T-helper 1 cell treated with Interleukin-12 subunit alpha and Interleukin-12 subunit beta and Interleukin-4 antibody, amounts not matched to agents 30 ng/mL and 1 ng/mL, for 36 hours (primary cell): ENCODE measurements around the gene APBA3. TPM values are rescaled to one million over a fixed set of nuclear protein-coding genes. Genes with fewer than 3 reads are reported as not detected.

ENCODE experiments used
- intact Hi-C: fragments of 100-400 bp; cut with micrococcal nuclease; formaldehyde crosslinking; loops from one replicate; pipeline ENCODE4 v1.15.1; 2024
- total RNA-seq: library from RNA; stranded (reverse); gene quantifications from 2 replicates; pipeline ENCODE4 v1.2.3, GENCODE V29; 2022

Gene APBA3
- total RNA-seq, 1 donor from 2014 or later = 63.4 TPM

DNA sequence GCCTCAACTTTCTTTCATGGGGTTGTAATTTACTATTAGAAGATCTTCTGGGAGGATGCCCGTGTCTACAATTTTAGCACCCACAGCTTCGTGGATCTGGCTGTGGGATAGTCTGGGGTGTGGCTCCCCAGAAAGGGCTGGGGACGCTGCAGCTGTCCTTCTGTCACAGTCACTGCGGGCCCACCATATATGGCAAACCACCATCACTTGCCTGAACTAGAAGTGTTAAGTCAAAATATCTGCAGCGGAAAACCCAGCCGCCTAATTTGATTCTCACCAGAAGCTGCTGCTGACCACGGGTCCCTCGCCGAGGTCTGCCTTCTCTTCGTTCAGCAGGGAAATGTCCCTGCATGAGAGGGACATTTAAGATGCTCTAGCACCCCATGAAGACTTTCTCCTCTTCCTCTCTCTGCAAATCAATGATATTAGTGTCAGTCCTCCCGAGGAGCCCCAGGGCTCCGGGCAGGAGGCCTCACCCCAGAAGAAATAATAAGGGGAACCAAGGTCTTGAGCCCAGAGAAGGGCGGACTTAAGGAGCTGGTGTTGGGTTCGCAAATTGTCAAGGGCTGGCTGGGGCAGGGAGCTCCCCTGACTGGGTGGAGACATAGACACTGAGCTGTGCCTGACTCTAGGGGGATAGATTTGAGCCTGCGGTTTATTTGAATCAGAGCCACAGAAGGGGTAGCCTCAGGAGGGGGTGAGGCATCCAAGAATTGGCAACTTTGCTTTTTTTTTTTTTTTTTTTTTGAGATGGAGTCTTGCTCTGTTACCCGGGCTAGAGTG lies 27.7 kb upstream of the APBA3 start:
- intact Hi-C loops = no loop called here

DNA sequence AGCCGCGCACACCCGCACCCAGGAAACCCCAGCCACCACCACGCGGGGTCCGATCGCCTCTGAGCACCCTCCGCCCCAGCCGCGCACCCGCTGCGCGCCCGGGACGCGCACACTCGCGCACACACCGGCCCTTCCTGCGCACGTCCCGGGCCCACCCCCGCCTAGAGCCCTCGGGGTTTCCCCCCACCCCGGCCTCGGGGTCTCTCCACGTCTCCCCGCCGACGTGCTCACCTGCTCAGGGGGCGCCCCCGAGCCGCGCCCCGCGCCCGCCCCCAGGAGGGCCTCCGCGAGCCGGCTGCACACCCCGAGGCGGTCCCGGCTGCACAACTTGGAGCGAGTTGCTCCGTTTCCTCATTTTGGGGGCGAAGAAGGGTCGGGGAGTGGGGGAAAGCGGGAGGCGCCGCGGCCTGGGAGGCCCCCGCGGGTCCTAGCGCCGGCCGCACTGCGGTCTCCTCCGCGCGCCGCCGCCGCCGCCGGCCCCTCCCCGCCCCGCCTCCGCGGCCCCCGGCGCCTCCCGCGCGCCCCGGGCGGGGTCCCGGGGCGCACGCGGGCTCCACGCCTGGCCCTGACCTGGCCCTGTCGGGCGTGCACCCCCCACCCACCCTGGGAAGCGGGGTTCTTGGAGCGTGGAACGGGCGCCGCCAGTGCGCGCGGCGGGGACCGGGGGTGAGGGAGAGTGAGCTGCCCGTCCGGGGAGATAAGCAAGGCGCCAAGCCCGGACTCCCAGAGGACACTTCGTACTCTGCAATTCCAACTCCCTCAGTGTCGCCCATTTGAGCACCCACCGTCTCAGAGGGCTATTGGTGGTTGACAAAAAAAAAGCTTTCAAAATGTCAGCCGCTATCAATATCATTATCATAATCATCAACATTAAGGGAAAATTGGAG lies 24.7 kb upstream of the APBA3 start, which contains the start of gene MATK:
Gene MATK, minus strand, starts transcription at position 444 of the 887 bp plus-strand sequence. CDS start 1,246 bp downstream, outside the sequence.
- intact Hi-C loops = no loop called here

DNA sequence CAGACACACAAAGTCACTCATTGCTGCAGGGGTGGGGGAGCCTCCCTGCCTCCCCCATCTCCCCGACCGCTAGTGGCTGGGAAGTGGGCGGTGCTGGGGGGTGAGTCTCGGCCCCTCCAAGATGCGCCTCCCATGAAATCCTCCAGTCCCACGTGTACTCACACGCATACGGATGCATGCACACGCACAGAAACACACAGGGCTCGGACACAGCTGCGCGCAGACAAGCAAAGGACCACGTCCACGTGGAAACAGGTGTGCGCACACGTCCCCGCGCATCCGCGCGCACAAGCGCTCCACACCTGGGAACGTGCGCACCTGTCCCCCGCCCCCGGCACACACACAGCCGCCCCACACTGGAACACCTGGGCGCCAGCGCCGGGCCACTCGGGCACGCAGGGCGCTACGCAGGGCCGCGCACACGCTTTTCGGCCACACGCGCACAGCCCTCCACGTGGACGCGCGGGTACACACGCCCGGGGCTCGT lies 24.0 kb upstream of the APBA3 start:
- intact Hi-C loops = no loop called here

DNA sequence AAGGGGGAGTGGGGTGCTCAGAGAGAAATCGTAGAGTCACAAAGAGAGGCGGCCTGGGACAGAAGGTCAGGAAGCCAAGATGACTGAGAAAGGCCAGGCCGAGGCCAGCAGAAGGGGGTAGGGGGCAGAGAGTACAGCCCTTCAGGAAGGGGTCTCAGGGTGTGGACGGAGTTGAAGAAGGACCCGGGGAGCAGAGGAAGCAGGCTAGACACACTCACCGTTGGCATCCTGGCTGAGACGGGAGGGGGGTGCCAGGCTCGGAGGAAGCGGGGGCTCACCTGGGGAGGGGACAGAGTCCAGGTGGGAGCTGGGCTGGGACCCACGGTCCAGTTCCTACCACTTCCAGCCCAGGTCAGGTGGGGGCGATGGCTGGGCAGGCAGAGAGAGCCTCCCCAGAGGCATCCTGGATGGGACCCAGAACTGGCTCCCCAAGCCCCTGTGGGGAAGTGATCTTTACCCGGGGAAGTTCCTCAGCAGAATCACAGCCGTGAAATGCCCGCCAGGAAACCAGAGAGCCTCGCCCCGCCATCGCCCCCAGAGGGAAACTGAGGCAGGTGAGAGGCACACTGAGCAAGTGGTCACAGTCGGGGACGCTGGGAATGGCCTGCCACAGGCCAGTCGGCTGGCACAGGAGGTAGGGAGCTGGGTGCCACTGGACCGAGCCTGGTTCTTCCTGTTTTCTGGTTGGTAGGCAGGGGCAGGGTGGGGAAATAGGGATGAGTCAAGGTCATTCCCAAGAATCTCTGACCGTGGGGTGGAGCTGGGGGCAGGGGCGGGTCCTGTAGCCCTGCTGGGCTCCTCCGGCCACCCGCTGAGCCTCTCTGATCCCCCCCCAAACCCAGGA lies 23.3 kb upstream of the APBA3 start:
- intact Hi-C loops = loop anchor here (5.0 kb wide), 1 partner anchor 37 kb away; no protein-coding TSS in a partner anchor

DNA sequence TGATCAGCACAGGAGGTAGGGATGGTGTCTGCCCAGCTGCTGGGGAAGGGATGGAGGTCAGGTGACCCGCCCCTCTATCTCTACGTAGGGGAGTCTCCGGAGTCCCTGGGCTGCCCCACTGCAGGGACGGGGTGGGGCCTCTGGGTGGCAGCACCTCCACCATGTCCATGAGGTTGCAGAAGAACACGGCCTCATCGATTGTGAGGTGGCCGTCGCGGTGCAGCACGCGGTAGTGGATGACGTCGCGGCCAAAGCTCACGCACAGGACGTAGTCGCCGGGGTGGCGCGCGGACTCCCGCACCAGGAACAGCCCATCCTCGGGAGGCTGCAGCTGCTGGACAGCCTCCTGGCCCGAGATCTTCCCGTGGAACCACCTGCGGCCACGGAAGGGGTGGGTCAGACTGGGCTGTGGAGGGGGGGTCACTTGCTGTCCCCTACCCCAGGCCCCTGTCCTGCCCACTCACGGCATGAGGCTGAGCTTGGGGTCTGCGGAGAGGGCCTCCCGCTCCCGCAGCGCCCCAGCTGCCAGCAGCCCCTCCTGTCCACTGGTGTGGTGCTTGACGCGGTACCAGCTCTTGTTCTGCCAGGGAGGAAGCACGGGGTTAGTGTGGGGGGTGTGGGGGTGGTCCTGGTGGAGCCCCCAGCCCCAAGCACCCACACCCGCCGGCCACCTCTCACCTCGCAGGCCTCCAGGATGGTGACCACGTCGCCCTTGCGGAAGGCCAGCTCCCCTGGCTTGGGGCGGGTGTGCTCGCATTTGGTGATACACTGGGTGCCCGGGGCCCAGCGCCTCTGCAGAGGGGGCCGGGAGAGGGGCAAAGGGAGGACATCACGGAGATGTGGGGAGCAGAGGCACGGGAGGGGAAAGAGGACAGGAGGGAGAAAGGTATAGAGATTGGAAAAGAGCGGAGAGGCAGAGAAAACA lies 22.4 kb upstream of the APBA3 start:
- intact Hi-C loops = loop anchor here (5.0 kb wide), 1 partner anchor 38 kb away; no protein-coding TSS in a partner anchor

DNA sequence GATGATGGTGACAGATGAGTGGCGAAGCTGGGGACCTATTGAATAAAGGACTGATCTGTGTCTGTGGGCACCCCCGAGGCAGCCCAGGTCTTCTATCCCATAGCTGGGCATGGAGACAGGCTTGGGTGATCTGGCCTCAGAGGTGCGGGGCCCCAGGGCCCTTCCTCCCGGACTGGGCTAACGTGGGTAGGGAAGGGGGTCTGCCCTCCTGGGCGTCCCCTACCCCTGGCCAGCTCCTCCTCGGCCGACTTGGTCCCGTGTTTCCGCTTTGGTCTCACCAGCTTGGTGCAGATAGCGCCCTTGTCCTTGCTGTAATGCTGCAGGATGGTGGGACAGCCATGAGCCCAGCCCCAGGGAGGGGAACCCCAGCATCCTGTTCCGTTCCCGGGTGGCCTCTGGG lies 21.4 kb upstream of the APBA3 start:
- intact Hi-C loops = loop anchor here (5.0 kb wide), 1 partner anchor 39 kb away; no protein-coding TSS in a partner anchor

DNA sequence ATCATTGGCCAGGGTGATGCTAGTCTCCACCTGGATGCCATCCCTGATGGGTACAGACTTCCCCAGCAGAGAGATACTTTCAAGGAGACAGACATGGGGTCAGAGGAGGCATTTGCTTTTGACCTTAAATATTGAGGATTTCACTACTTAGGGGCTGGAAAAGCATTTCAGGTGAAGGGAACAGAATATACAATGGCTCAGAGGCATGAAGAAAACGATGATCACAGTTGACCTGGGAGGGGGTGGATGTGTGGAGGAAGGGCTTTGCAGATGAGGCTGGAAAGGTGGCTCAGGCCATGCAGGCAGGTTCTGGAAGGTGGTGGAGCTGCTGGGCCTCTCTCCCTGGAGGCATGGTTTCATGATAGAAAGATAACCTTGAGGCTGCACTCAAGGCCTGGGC lies 20.8 kb upstream of the APBA3 start:
- intact Hi-C loops = loop anchor here (5.0 kb wide), 1 partner anchor 40 kb away; no protein-coding TSS in a partner anchor

DNA sequence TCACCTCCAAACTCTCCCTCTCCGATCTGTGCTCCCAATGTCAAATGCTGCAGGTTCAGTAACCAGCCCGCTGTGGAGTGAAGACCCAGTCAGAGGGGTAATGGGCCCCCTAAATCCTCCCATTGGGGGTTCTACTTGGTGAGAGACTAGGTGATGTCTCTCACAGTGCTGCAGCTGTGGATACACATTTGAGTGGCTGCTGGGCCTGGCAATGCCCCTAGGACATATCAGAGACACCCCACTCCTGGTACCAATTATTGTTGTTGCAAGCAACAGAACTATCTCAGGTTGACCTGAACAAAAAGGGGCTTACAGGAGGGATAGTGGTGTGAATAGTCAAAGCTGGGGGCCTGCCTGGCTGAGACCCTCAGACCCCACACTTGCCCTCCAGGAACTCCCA lies 20.1 kb upstream of the APBA3 start:
- intact Hi-C loops = loop anchor here (5.0 kb wide), 1 partner anchor 41 kb away; no protein-coding TSS in a partner anchor

DNA sequence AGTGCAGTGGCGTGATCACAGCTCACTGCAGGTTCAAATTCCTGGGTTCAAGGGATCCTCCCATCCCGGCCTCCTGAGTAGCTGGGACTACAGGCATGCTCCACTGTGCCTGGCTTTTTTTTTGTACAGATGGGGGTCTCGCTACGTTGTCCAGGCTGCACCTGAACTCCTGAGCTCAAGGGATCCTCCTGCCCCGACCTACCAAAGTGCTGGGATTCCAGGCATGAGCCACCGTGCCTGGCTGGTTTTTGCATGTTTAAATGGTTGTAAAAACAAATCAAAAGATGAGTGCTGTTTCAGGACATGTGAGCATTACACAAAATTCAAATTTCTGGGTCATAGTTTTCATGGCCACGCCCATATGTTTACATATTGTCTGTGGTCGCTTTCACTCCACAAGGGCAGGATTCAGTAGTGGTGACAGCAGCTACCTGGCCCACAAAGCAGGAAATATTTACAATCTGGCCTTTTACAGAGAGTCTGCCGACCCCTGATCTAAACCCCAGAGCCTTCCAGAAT lies 19.4 kb upstream of the APBA3 start:
- intact Hi-C loops = loop anchor here (5.0 kb wide), 1 partner anchor 41 kb away; no protein-coding TSS in a partner anchor

DNA sequence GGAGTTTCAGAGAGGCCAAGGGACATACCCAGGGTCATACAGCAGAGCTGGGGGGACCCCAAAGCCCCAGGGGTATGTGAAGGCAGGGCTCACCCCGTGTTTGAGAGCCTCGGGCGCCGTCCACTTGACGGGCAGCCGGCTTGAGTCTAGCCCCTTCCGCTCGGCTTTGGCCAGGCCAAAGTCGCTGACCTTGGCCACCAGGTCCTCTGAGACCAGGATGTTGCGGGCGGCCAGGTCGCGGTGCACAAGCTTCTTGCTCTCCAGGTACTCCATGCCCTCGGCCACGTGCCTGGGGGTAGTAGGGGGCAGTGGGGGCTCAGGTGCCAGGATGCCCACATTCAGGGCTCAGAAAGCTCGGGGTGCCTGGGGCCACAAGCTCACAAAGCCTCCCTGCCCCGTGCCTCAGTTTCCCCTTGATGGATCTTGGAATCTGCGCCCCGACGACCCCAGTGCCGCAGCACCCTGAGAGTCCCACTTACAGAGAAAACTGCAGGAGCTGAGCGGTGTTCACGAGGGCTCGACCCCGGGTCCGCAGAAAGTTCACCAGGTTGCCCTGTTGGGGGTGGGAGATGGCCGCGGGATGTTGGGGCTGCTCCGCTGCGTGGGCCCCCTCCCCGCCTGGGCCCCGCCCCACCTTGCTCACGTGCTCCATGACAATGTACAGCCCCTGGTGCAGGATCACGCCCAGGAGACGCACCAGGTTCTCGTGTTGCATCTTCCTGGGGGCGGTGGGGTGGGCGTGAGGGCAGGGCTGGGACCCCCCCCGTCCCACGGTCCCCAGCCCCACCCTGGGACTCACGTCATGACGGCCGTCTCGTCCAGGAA lies 17.6 kb upstream of the APBA3 start:
- intact Hi-C loops = no loop called here

DNA sequence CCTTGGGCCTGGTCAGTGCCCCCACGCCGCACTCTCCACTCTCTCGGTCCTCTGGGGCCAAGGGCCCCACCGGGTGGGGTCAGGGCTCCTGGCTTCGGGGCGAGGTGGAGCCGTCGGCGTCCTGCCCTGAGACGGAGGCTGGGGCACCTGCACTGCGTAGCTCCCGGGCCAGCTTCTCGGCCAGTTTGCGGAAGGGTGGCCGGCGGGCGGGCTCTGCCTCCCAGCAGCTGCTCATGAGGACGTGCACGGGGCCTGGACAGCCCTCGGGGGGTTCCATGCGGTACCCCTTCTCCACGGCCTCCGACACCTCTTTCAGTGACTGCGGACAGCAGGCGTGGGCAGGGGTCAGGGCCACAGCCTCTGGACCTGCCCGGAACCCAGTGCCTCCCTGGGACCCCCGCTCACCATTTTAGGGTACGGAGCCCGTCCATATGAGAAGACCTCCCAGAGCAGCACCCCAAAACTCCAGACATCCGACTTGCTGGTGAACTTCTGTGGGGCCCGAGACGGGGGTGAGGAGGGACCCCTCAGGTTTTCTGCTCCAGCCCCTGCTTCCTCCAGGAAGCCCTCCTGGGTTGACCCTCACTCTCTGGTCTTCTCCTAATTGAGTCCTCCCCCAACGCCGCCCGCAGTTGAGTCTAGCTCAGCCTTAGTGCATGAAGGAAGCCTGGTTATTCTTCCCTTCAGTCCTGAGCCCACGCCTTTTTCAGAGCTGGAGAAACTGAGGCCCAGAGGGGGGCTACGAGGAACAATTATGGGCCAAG lies 16.8 kb upstream of the APBA3 start:
- intact Hi-C loops = no loop called here

DNA sequence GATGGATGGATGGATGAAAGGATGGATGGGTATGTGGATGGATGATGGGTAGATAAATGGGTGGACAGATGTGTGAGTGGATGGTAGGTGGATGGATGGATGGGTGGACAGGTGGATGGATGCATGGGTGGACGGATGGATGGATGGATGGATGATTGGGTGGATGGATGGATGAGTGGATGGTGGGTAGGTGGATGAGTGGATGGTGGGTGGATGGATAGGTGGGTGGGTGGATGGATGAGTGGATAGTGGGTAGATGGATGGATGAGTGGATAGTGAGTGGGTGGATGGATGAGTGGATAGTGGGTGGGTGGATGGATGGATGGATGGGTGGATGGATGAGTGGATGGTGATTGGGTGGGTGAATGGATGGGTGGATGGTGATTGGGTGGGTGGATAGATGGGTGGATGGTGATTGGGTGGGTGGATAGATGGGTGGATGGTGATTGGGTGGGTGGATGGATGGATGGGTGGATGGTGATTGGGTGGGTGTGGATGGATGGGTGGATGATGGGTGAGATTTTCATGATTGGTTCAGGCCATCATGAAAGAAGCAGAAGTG lies 15.1 kb upstream of the APBA3 start:
- intact Hi-C loops = no loop called here

DNA sequence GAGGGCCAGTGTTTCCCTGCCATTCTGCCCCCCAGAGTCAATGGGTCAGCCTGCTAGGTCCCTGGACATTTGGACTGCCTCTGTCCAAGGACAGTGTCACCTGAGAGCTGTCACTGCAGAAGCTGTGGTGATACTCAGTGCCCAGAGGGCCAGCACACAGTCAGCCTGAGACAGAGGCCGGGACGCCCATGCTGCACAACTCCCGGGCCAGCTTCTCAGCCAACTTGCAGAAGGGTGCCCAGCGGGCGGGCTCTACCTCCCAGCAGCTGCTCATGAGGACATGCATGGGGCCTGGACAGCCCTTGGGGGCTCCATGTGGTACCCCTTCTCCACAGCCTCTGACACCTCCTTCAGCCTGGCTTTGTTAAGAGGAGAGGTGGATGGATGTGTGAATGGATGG lies 14.3 kb upstream of the APBA3 start:
- intact Hi-C loops = no loop called here

DNA sequence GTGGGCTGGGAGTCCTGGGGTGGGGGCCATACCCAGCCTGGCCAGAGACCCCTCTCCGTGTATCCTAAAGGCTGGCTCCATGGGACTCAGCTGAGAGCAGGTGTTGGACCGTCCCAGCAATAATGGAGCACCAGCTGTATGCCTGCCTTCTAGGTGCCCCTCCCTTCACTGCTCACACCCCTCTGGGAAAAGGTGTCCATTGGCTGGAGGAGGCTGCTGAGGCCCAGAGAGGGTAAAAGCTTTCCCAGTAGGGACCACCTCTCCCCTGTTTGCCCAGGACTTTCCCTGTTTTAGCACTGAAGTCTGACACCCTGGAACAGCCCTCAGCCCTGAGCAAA lies 13.9 kb upstream of the APBA3 start:
- intact Hi-C loops = no loop called here

DNA sequence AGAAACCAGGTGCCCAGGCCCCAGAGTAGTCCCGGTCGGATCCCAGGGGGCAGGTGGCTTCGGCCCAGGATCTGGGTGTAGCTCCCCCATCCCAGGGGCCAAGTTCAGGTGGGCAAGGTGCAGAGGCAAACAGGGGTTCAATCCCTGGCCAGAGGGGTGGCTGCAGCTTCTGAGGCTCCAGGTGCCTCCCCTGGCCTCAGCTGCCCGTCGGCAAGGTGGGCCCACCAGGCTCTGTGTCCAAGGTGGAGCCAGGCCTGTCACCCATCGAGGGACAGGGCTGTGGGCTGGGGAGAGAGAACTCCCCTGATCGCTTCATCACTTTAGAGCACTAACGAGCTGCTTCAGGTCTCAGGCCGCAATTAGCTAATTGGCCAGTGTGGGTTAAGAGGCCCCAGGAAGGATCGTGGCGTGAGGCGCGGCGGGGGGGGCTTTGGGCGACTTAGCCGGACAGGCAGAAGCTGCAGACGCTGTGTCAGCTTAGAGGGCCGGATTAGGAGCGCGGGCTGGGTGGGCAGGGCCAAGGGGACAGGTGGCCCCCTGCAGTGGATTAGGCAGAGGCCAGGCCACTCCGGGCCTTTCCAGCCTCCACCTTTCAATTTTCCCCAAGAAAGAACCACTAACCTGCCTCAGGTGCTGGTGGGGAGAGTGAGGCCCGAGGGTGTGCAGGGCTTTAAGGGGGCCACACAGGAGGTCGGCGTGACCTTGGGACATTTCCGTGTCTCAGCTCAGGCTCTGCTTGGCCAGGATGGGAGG lies 13.3 kb upstream of the APBA3 start:
- intact Hi-C loops = no loop called here

DNA sequence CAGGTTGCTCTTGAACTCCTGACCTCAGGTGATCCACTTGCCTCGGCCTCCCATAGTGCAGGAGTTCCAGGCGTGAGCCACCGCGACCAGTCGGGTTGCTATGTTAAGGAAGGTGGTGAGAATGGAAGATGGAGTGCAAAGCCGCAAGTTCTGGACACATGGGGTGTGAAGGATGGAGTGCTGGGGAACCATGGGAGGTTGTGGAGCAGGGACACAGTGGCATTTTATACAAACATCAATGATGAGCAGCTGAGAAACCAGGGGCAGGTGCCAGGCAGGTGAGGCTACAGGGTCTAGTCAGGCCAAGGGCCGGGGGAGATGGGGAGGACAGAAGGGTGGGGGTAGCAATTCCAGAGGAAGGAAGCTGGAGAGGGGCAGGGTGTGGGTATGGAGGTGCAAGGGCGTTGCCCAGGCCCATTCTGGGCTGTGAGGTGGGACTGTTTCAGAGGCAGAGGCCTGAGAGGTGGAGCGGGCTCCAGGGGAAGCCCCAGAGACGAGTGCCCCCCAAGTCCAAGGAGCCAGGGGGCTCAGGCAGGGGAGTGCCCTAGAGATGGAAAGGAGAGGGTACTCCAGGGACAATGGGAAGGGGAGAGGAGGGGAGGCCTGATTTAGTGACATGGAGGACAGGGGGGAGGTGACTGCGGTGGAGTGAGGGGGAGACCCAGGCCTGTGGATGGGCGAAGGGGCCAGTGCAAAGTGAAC lies 12.5 kb upstream of the APBA3 start:
- intact Hi-C loops = no loop called here
